Activated naive CD4-positive, alpha-beta T cell treated with anti-CD3 and anti-CD28 coated beads, Interleukin-2, amount 50 U/mL, for 72 hours (primary cell): Measurements from ENCODE around the gene HAPLN3. TPM values are rescaled to one million over a fixed set of nuclear protein-coding genes. Genes with fewer than 3 reads are reported as not detected.

Source experiments
- ATAC-seq, 2 donors: fragments of 150-1000 bp; cut with Tn5 transposase; 2 replicates each; pipeline ENCODE4 v1.10.0; 2021; ENCODE audit warnings: mild to moderate bottlenecking in 2 of 2, moderate library complexity in 2 of 2
- DNase-seq, 2 donors: peaks; one replicate each; pipeline ENCODE4 v3.0.0; 2021 to 2022; ENCODE audit warnings: low spot score in 2 of 2
- H3K27ac Mint-ChIP-seq, 2 donors: one replicate each; pipeline ENCODE4 v1.8.0; 2022; ENCODE audit warnings: mild to moderate bottlenecking in 2 of 2, mixed read lengths in 2 of 2
- H3K36me3 Mint-ChIP-seq, 2 donors: one replicate each; pipeline ENCODE4 v1.8.0; 2022; ENCODE audit warnings: mixed read lengths in 2 of 2
- H3K9me3 Mint-ChIP-seq, 2 donors: one replicate each; pipeline ENCODE4 v1.8.0; 2022; ENCODE audit warnings: mixed read lengths in 2 of 2
- total RNA-seq, 2 donors: library from RNA; stranded (reverse); gene quantifications; one replicate each; pipeline ENCODE4 v1.2.3, GENCODE V29; 2022

Gene HAPLN3
- total RNA-seq, 2 donors from 2014 or later = 25.6 to 80.8 TPM

GRCh38 chr15:88832820-88833730 is 62.3 kb downstream of the HAPLN3 start:
- ATAC-seq (no peak), DNase-seq (no peak)
- Mint-ChIP-seq H3K9me3 (no peaks in the 10 kb centered on the region), H3K36me3 (no peaks in the 10 kb centered on the region), H3K27ac (no peak overlapping the region)

GRCh38 chr15:88830016-88830415 is 65.3 kb downstream of the HAPLN3 start:
- Mint-ChIP-seq H3K36me3 (no peaks in the 10 kb centered on the region), H3K9me3 (no peaks in the 10 kb centered on the region), H3K27ac (no peak overlapping the region)
- no peak for DNase-seq
- no peak for ATAC-seq

- DNase-seq (no peak), ATAC-seq (no peak)
These were observed 66.6 kb downstream of the HAPLN3 start for GRCh38 chr15:88828791-88829190.

More at GRCh38 chr15:88828791-88829190, 66.6 kb downstream of the HAPLN3 start:
- no peak overlapping the region for H3K27ac Mint-ChIP-seq
- H3K9me3 Mint-ChIP-seq = no peaks in the 10 kb centered on the region
- no peaks in the 10 kb centered on the region for H3K36me3 Mint-ChIP-seq

Other genes starting within 250 kb of the HAPLN3 start
- gene ACAN, start 92.1 kb downstream of the HAPLN3 start, total RNA-seq = not detected
- gene MFGE8, start 17.8 kb upstream of the HAPLN3 start, total RNA-seq = 10 to 100 TPM; 27.6 to 91.9 TPM
- gene ABHD2, start 192.9 kb upstream of the HAPLN3 start, total RNA-seq = 10 to 100 TPM; 44.9 to 52.3 TPM